GM23338 (cell line): Measurements from ENCODE around the gene RGL2. TPM values are rescaled to one million over a fixed set of nuclear protein-coding genes. Genes with fewer than 3 reads are reported as not detected.

ENCODE experiments used
- ATAC-seq: fragments of 200-7000 bp; cut with Tn5 transposase; 3 replicates; pipeline ENCODE4 v1.9.1; 2020
- DNase-seq: peaks from one replicate; pipeline ENCODE4 v3.0.0-alpha.2; 2015; ENCODE audit warnings: low spot score
- H2AFZ ChIP-seq: fragments of 200-600 bp; sonication (generic); 2 replicates; pipeline ENCODE4 v1.8.0; 2016; ENCODE audit warnings: antibody characterized with exemption, mild to moderate bottlenecking, moderate library complexity
- H3F3A ChIP-seq: fragments of 200-600 bp; sonication (generic); replicated peaks from 2 replicates; pipeline ENCODE4 v1.8.0; 2017; ENCODE audit warnings: antibody characterized with exemption, mixed run types, low read depth
- H3K27ac ChIP-seq: fragments of 200-600 bp; sonication (generic); 2 replicates; pipeline ENCODE4 v1.6.1; 2016; ENCODE audit warnings: low read depth
- H3K27me3 ChIP-seq: fragments of 200-600 bp; sonication (generic); 2 replicates; pipeline ENCODE4 v1.8.0; 2016; ENCODE audit warnings: mild to moderate bottlenecking, mixed run types, moderate library complexity; ENCODE audit not compliant: insufficient read depth
- H3K36me3 ChIP-seq: fragments of 200-600 bp; sonication (generic); 2 replicates; pipeline ENCODE4 v1.8.0; 2016; ENCODE audit warnings: mild to moderate bottlenecking; ENCODE audit not compliant: insufficient read depth
- H3K4me1 ChIP-seq: fragments of 200-600 bp; sonication (generic); 2 replicates; pipeline ENCODE4 v1.8.0; 2016; ENCODE audit warnings: mild to moderate bottlenecking, moderate library complexity; ENCODE audit not compliant: insufficient read depth
- H3K4me2 ChIP-seq: fragments of 200-600 bp; sonication (generic); 2 replicates; pipeline ENCODE4 v1.7.1; 2017; ENCODE audit warnings: mixed run types
- H3K4me3 ChIP-seq: fragments of 200-600 bp; sonication (generic); 2 replicates; pipeline ENCODE4 v1.6.1; 2016; ENCODE audit warnings: mixed run types
- H3K79me2 ChIP-seq: fragments of 200-600 bp; sonication (generic); replicated peaks from 2 replicates; pipeline ENCODE4 v1.8.0; 2017; ENCODE audit warnings: mild to moderate bottlenecking; ENCODE audit not compliant: insufficient read depth
- H3K9me2 ChIP-seq: fragments of 200-600 bp; sonication (generic); 2 replicates; pipeline ENCODE4 v1.8.0; 2017; ENCODE audit not compliant: insufficient read depth
- H4K20me1 ChIP-seq: fragments of 200-600 bp; sonication (generic); replicated peaks from 2 replicates; pipeline ENCODE4 v1.8.0; 2017; ENCODE audit warnings: mild to moderate bottlenecking; ENCODE audit not compliant: insufficient read depth
- H3K27ac Mint-ChIP-seq: 2 replicates; pipeline ENCODE4 v1.8.0; 2020; ENCODE audit warnings: inconsistent platforms, mild to moderate bottlenecking, moderate library complexity, mixed read lengths
- H3K27me3 Mint-ChIP-seq: 3 replicates; pipeline ENCODE4 v1.8.0; 2022; ENCODE audit warnings: low read depth, mild to moderate bottlenecking, moderate library complexity, mixed read lengths, inconsistent platforms; ENCODE audit not compliant: insufficient read depth, poor library complexity
- H3K36me3 Mint-ChIP-seq: 3 replicates; pipeline ENCODE4 v1.8.0; 2021; ENCODE audit warnings: low read depth, mild to moderate bottlenecking, inconsistent platforms, moderate library complexity, mixed read lengths
- H3K4me1 Mint-ChIP-seq: 3 replicates; pipeline ENCODE4 v1.8.0; 2020; ENCODE audit warnings: mild to moderate bottlenecking, inconsistent platforms, mixed read lengths
- H3K4me3 Mint-ChIP-seq: 3 replicates; pipeline ENCODE4 v1.8.0; 2021; ENCODE audit warnings: moderate library complexity, mild to moderate bottlenecking, inconsistent platforms, mixed read lengths
- H3K9me3 Mint-ChIP-seq: 3 replicates; pipeline ENCODE4 v1.8.0; 2020; ENCODE audit warnings: moderate library complexity, mild to moderate bottlenecking, inconsistent platforms, mixed read lengths
- CREB1 ChIP-seq: fragments of 250-450 bp; sonication (Bioruptor Pico); IDR thresholded peaks from 2 replicates; pipeline ENCODE4 v1.5.0; 2020; ENCODE audit warnings: low read depth, mild to moderate bottlenecking, moderate library complexity
- CTCF ChIP-seq, 2 experiments: fragments of 200-600 bp in 1 of 2; sonication (generic) in 1 of 2; conservative IDR thresholded peaks; 2 replicates each; pipeline versions ENCODE4 v1.5.1 to v1.6.1; 2016 to 2017; ENCODE audit warnings: antibody characterized with exemption in 2 of 2, low read depth in 2 of 2, mild to moderate bottlenecking in 2 of 2, moderate library complexity in 1 of 2
- ETS1 ChIP-seq: IDR thresholded peaks from 2 replicates; pipeline ENCODE4 v1.6.1; 2016; ENCODE audit warnings: antibody characterized with exemption
- EZH2phosphoT487 ChIP-seq: fragments of 200-600 bp; sonication (generic); IDR thresholded peaks from one replicate; pipeline ENCODE4 v1.8.1; 2018; ENCODE audit warnings: antibody characterized with exemption; ENCODE audit not compliant: unreplicated experiment
- JUNB ChIP-seq: IDR thresholded peaks from one replicate; pipeline ENCODE4 v1.6.1; 2016; ENCODE audit warnings: antibody characterized with exemption; ENCODE audit not compliant: unreplicated experiment
- POLR2AphosphoS5 ChIP-seq: IDR thresholded peaks from 2 replicates; pipeline ENCODE4 v1.6.1; 2016; ENCODE audit warnings: antibody characterized with exemption, low read depth
- REST ChIP-seq: IDR thresholded peaks from one replicate; pipeline ENCODE4 v1.6.1; 2018; ENCODE audit warnings: antibody characterized with exemption; ENCODE audit not compliant: unreplicated experiment
- STAT1 ChIP-seq: IDR thresholded peaks from one replicate; pipeline ENCODE4 v1.6.1; 2016; ENCODE audit warnings: antibody characterized with exemption; ENCODE audit not compliant: unreplicated experiment
- ZNF114 ChIP-seq: fragments of 250-450 bp; sonication (Bioruptor Pico); IDR thresholded peaks from 2 replicates; pipeline ENCODE4 v1.5.0; 2020; ENCODE audit warnings: mild to moderate bottlenecking, moderate library complexity
- ZNF331 ChIP-seq: fragments of 250-450 bp; sonication (Bioruptor Pico); IDR thresholded peaks from 2 replicates; pipeline ENCODE4 v1.5.0; 2020; ENCODE audit warnings: low read depth, mild to moderate bottlenecking, moderate library complexity
- polyA plus RNA-seq: library from polyadenylated mRNA; unstranded; fragments of >200 nt; fragmentation: Nextera tagmentation; extraction: Ambion mirVana; gene quantifications from 2 replicates; pipeline ENCODE4 v1.2.1, GENCODE V29; 2016
- total RNA-seq: library from RNA; depleted of rRNA; stranded (reverse); fragments of >200 nt; shearing (Covaris generic); gene quantifications from 2 replicates; pipeline ENCODE4 v1.2.3, GENCODE V29; 2014
- TF ChIP-seq, protein P1 (sequence below): fragments of 250-450 bp; sonication (Bioruptor Pico); IDR thresholded peaks from 2 replicates; pipeline ENCODE4 v1.5.0; 2020; ENCODE audit warnings: mild to moderate bottlenecking, moderate library complexity

The RGL2 gene
- total and polyA plus RNA-seq, 2 experiments from 2014 or later = 28.0 to 52.2 TPM

DNA sequence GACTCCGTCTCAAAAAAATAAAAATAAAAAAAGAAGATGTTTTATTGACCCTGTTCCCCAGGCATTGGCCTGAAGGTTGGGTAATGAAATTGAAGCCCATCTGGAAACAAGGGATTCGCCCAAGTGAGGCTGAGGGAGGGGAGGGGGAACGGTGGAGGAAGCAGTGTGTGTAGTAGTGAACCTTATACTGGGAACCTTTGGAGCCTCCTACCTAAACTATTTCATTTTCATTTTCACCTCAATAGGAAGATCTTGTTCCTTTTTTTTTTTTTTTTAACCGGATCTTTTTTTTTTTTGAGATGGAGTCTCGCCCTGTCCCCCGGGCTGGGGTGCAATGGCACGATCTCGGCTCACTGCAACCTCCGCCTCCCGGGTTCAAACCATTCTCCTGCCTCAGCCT, 32.0 kb upstream of the RGL2 start:
- peaks cover 6% of the 10 kb centered on the region for H3K27me3 Mint-ChIP-seq
- no peaks in the 10 kb centered on the region; the same call in 2 of the 3 replicates for H3K9me3 Mint-ChIP-seq
- no peak overlapping the region for H3K27ac ChIP-seq
- H2AFZ ChIP-seq = no peak overlapping the region
- no peaks in the 10 kb centered on the region for H3F3A ChIP-seq
- no peaks in the 10 kb centered on the region for H4K20me1 ChIP-seq
- no peak overlapping the region for H3K4me3 Mint-ChIP-seq
- H3K79me2 ChIP-seq = no peaks in the 10 kb centered on the region
- no peak for DNase-seq
- no peak overlapping the region for H3K4me2 ChIP-seq
- H3K27ac Mint-ChIP-seq = no peak overlapping the region
- no peaks in the 10 kb centered on the region for H3K9me2 ChIP-seq
- ATAC-seq = no peak
- no peaks in the 10 kb centered on the region for H3K27me3 ChIP-seq
- TF ChIP-seq CREB1 (CRISPR knock-in tag) = no peak
- no peak for TF ChIP-seq ZNF114
- TF ChIP-seq REST = no peak
- TF ChIP-seq EZH2phosphoT487 = no peak
- TF ChIP-seq ETS1 = no peak
- TF ChIP-seq, protein P1, sequence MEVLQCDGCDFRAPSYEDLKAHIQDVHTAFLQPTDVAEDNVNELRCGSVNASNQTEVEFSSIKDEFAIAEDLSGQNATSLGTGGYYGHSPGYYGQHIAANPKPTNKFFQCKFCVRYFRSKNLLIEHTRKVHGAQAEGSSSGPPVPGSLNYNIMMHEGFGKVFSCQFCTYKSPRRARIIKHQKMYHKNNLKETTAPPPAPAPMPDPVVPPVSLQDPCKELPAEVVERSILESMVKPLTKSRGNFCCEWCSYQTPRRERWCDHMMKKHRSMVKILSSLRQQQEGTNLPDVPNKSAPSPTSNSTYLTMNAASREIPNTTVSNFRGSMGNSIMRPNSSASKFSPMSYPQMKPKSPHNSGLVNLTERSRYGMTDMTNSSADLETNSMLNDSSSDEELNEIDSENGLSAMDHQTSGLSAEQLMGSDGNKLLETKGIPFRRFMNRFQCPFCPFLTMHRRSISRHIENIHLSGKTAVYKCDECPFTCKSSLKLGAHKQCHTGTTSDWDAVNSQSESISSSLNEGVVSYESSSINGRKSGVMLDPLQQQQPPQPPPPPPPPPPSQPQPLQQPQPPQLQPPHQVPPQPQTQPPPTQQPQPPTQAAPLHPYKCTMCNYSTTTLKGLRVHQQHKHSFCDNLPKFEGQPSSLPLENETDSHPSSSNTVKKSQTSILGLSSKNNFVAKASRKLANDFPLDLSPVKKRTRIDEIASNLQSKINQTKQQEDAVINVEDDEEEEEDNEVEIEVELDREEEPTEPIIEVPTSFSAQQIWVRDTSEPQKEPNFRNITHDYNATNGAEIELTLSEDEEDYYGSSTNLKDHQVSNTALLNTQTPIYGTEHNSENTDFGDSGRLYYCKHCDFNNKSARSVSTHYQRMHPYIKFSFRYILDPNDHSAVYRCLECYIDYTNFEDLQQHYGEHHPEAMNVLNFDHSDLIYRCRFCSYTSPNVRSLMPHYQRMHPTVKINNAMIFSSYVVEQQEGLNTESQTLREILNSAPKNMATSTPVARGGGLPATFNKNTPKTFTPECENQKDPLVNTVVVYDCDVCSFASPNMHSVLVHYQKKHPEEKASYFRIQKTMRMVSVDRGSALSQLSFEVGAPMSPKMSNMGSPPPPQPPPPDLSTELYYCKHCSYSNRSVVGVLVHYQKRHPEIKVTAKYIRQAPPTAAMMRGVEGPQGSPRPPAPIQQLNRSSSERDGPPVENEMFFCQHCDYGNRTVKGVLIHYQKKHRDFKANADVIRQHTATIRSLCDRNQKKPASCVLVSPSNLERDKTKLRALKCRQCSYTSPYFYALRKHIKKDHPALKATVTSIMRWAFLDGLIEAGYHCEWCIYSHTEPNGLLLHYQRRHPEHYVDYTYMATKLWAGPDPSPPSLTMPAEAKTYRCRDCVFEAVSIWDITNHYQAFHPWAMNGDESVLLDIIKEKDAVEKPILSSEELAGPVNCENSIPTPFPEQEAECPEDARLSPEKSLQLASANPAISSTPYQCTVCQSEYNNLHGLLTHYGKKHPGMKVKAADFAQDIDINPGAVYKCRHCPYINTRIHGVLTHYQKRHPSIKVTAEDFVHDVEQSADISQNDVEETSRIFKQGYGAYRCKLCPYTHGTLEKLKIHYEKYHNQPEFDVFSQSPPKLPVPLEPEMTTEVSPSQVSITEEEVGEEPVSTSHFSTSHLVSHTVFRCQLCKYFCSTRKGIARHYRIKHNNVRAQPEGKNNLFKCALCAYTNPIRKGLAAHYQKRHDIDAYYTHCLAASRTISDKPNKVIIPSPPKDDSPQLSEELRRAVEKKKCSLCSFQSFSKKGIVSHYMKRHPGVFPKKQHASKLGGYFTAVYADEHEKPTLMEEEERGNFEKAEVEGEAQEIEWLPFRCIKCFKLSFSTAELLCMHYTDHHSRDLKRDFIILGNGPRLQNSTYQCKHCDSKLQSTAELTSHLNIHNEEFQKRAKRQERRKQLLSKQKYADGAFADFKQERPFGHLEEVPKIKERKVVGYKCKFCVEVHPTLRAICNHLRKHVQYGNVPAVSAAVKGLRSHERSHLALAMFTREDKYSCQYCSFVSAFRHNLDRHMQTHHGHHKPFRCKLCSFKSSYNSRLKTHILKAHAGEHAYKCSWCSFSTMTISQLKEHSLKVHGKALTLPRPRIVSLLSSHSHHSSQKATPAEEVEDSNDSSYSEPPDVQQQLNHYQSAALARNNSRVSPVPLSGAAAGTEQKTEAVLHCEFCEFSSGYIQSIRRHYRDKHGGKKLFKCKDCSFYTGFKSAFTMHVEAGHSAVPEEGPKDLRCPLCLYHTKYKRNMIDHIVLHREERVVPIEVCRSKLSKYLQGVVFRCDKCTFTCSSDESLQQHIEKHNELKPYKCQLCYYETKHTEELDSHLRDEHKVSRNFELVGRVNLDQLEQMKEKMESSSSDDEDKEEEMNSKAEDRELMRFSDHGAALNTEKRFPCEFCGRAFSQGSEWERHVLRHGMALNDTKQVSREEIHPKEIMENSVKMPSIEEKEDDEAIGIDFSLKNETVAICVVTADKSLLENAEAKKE = no peak
- no peak for TF ChIP-seq POLR2AphosphoS5
- TF ChIP-seq JUNB = no peak
- no peak for TF ChIP-seq ZNF331
- TF ChIP-seq CTCF (conservative IDR thresholded peaks at IDR 0.05; ENCODE audit: low read depth in 2 of 2) = no peak
- no peak for TF ChIP-seq STAT1
- H3K4me3 ChIP-seq = no peak overlapping the region
- H3K4me1 Mint-ChIP-seq = no peaks in the 10 kb centered on the region
- no peaks in the 10 kb centered on the region for H3K36me3 Mint-ChIP-seq
- H3K36me3 ChIP-seq = no peaks in the 10 kb centered on the region
- H3K4me1 ChIP-seq = no peaks in the 10 kb centered on the region
